H1 (cell line): ENCODE measurements around the gene WEE1. TPM values are rescaled to one million over a fixed set of nuclear protein-coding genes. Genes with fewer than 3 reads are reported as not detected.

ENCODE experiments used
- CTCF ChIA-PET: fragments of 300-600 bp; sonication (Branson Sonifier 250); formaldehyde crosslinking; loops from one replicate; lab custom pipeline; 2021; ENCODE audit not compliant: partially characterized antibody; lab: Charles Lee
- POLR2A ChIA-PET: fragments of 300-600 bp; sonication (Branson Sonifier 250); formaldehyde crosslinking; loops from one replicate; lab custom pipeline; 2021; ENCODE audit warnings: inconsistent platforms; ENCODE audit not compliant: partially characterized antibody; lab: Charles Lee
- DNase-seq, 2 experiments: peaks; one replicate each; pipeline versions ENCODE4 v3.0.0 to v3.0.0-alpha.2; 2010 to 2022; ENCODE audit warnings: low spot score in 2 of 2, low read depth in 1 of 2, mixed read lengths in 1 of 2
- FAIRE-seq: peaks from 2 replicates; lab custom pipeline; 2011; peaks lifted over from hg19 to GRCh38; lab: Jason Lieb, UNC
- H2AFZ ChIP-seq: 2 replicates; pipeline ENCODE4 v1.8.1; 2012; ENCODE audit warnings: low read length, inconsistent platforms
- H2AK5ac ChIP-seq: 2 replicates; pipeline ENCODE4 v1.6.1; 2013; ENCODE audit warnings: low read depth, low read length
- H2BK120ac ChIP-seq: replicated peaks from 2 replicates; pipeline ENCODE3; 2013; ENCODE audit warnings: low read depth, low read length, inconsistent platforms
- H2BK12ac ChIP-seq: 2 replicates; pipeline ENCODE4 v1.6.1; 2013; ENCODE audit warnings: low read depth, low read length
- H2BK15ac ChIP-seq: 2 replicates; pipeline ENCODE4 v1.6.1; 2013; ENCODE audit warnings: low read length
- H2BK20ac ChIP-seq: 2 replicates; pipeline ENCODE4 v1.6.1; 2013; ENCODE audit warnings: low read length
- H2BK5ac ChIP-seq: 2 replicates; pipeline ENCODE4 v1.6.1; 2013; ENCODE audit warnings: low read depth, low read length
- H3K14ac ChIP-seq: 2 replicates; pipeline ENCODE4 v1.6.1; 2013; ENCODE audit warnings: inconsistent platforms; ENCODE audit not compliant: insufficient read length
- H3K18ac ChIP-seq: 2 replicates; pipeline ENCODE4 v1.6.1; 2013; ENCODE audit warnings: low read length; ENCODE audit errors: extremely low read depth
- H3K23ac ChIP-seq: 2 replicates; pipeline ENCODE4 v1.6.1; 2013; ENCODE audit warnings: inconsistent platforms; ENCODE audit not compliant: insufficient read length
- H3K23me2 ChIP-seq: 2 replicates; pipeline ENCODE4 v1.6.1; 2013; ENCODE audit warnings: low read depth, low read length
- H3K27ac ChIP-seq: 2 replicates; pipeline ENCODE4 v1.6.1; 2011; ENCODE audit warnings: low read depth, low read length, inconsistent platforms
- H3K27me3 ChIP-seq, 4 experiments: replicated peaks in 1 of 4; 1 replicate in 1 of 4; 2 replicates in 3 of 4; pipeline versions ENCODE4 v1.6.1 to v1.8.1; 2011 to 2013; ENCODE audit warnings: low read length in 3 of 4, mild to moderate bottlenecking in 3 of 4, inconsistent platforms in 2 of 4, mixed read lengths in 2 of 4, moderate library complexity in 1 of 4; ENCODE audit not compliant: control insufficient read depth in 3 of 4, insufficient read depth in 3 of 4; ENCODE audit errors: extremely low read depth in 1 of 4
- H3K36me3 ChIP-seq, 4 experiments: 2 replicates each; pipeline versions ENCODE4 v1.6.1 to v1.8.1; 2011 to 2013; ENCODE audit warnings: mild to moderate bottlenecking in 4 of 4, low read length in 3 of 4, moderate library complexity in 2 of 4, control low read depth in 1 of 4, inconsistent platforms in 1 of 4; ENCODE audit not compliant: insufficient read depth in 4 of 4, control insufficient read depth in 2 of 4
- H3K4ac ChIP-seq: replicated peaks from 2 replicates; pipeline ENCODE3; 2013; ENCODE audit warnings: low read length, low read depth, mixed read lengths, inconsistent platforms; ENCODE audit not compliant: insufficient read length
- H3K4me1 ChIP-seq, 4 experiments: replicated peaks in 1 of 4; 1 replicate in 1 of 4; 2 replicates in 3 of 4; pipeline versions ENCODE4 v1.6.1 to v1.8.1; 2011 to 2013; ENCODE audit warnings: low read length in 3 of 4, inconsistent platforms in 2 of 4, mixed read lengths in 1 of 4; ENCODE audit not compliant: insufficient read depth in 4 of 4, control insufficient read depth in 3 of 4
- H3K4me2 ChIP-seq, 2 experiments: 2 replicates each; pipeline versions ENCODE4 v1.6.1 to v1.8.1; 2011 to 2013; ENCODE audit warnings: low read depth in 2 of 2, low read length in 2 of 2, control low read depth in 1 of 2, inconsistent platforms in 1 of 2, mild to moderate bottlenecking in 1 of 2; ENCODE audit not compliant: insufficient read depth in 1 of 2
- H3K4me3 ChIP-seq, 4 experiments: fragments of 200-600, 300-600 bp in 1 of 4; sonication (generic), shearing (Covaris generic), sonication (Bioruptor Twin) in 1 of 4; 2 replicates each; pipeline versions ENCODE4 v1.5.1 to v1.8.1; 2011 to 2016; ENCODE audit warnings: low read length in 4 of 4, low read depth in 3 of 4, control low read depth in 2 of 4, inconsistent platforms in 2 of 4, mild to moderate bottlenecking in 2 of 4, mixed read lengths in 1 of 4, moderate library complexity in 1 of 4; ENCODE audit not compliant: insufficient read depth in 2 of 4; ENCODE audit errors: extremely low read depth in 1 of 4
- H3K56ac ChIP-seq: replicated peaks from 2 replicates; pipeline ENCODE3; 2013; ENCODE audit warnings: low read depth, mild to moderate bottlenecking, mixed read lengths, low read length, inconsistent platforms; ENCODE audit not compliant: insufficient read length
- H3K79me1 ChIP-seq: 2 replicates; pipeline ENCODE4 v1.6.1; 2013; ENCODE audit warnings: low read depth, low read length, control low read depth
- H3K79me2 ChIP-seq, 2 experiments: 2 replicates each; pipeline versions ENCODE4 v1.6.1 to v1.8.1; 2012 to 2013; ENCODE audit warnings: low read length in 2 of 2, mild to moderate bottlenecking in 2 of 2, inconsistent platforms in 1 of 2; ENCODE audit not compliant: insufficient read depth in 2 of 2, control insufficient read depth in 1 of 2
- H3K9ac ChIP-seq, 4 experiments: replicated peaks in 1 of 4; 1 replicate in 1 of 4; 2 replicates in 3 of 4; pipeline versions ENCODE4 v1.6.1 to v1.8.1; 2011 to 2013; ENCODE audit warnings: low read depth in 3 of 4, low read length in 3 of 4, control low read depth in 2 of 4, mild to moderate bottlenecking in 2 of 4, moderate library complexity in 2 of 4, inconsistent platforms in 1 of 4; ENCODE audit errors: extremely low read depth in 1 of 4
- H3K9me3 ChIP-seq, 2 experiments: 2 replicates each; pipeline versions ENCODE4 v1.6.1 to v1.8.1; 2012 to 2013; ENCODE audit warnings: mild to moderate bottlenecking in 2 of 2, moderate library complexity in 2 of 2, control low read depth in 1 of 2, inconsistent platforms in 1 of 2, low read depth in 1 of 2, low read length in 1 of 2, mixed read lengths in 1 of 2; ENCODE audit not compliant: insufficient read depth in 2 of 2
- H4K20me1 ChIP-seq, 2 experiments: replicated peaks in 1 of 2; 2 replicates each; pipeline versions ENCODE3 to v1.8.1; 2011 to 2013; ENCODE audit warnings: inconsistent platforms in 2 of 2, low read length in 2 of 2, mild to moderate bottlenecking in 1 of 2; ENCODE audit not compliant: insufficient read depth in 2 of 2, control insufficient read depth in 1 of 2
- H4K5ac ChIP-seq: 2 replicates; pipeline ENCODE4 v1.6.1; 2013; ENCODE audit warnings: low read length, low read depth, mixed read lengths, inconsistent platforms; ENCODE audit not compliant: insufficient read length
- H4K8ac ChIP-seq: 2 replicates; pipeline ENCODE4 v1.8.0; 2013; ENCODE audit warnings: mild to moderate bottlenecking, moderate library complexity, low read length, inconsistent platforms; ENCODE audit not compliant: insufficient read depth; ENCODE audit errors: extremely low read depth
- H4K91ac ChIP-seq: replicated peaks from 2 replicates; pipeline ENCODE3; 2013; ENCODE audit warnings: low read length, mixed read lengths, inconsistent platforms; ENCODE audit not compliant: insufficient read length
- ATF3 ChIP-seq: IDR thresholded peaks from 2 replicates; pipeline ENCODE4 v1.6.1; 2011; ENCODE audit warnings: low read depth, mild to moderate bottlenecking, low read length; ENCODE audit not compliant: insufficient read depth
- WGBS, 2 experiments: shearing (Covaris generic) in 1 of 2; methylation state at CpG; one replicate each; pipeline versions ENCODE4 v1.1.6 to v1.1.7; 2013 to 2015; ENCODE audit warnings: low lambda C conversion rate in 2 of 2, mixed read lengths in 2 of 2, inconsistent platforms in 1 of 2, low coverage in 1 of 2, missing lambda C conversion rate in 1 of 2; ENCODE audit not compliant: insufficient replicate concordance in 2 of 2, insufficient coverage in 1 of 2, insufficient read length in 1 of 2; ENCODE audit errors: extremely low coverage in 1 of 2, missing lambda C conversion rate in 1 of 2; 5-methylcytosine and 5-hydroxymethylcytosine counted together
- polyA plus RNA-seq, 7 experiments: library from polyadenylated mRNA; depleted of rRNA in 3 of 7; stranded (reverse) in 5 of 7; unstranded in 2 of 7; fragments of >200 nt in 5 of 7; fragments of 200-250 nt in 2 of 7; gene quantifications; 1 replicate in 5 of 7; 2 replicates in 1 of 7; 4 replicates in 1 of 7; pipeline versions ENCODE4 v1.2.1 to v1.2.3, GENCODE V29; 2011 to 2013; ENCODE audit warnings: missing spikeins in 2 of 7, mixed read lengths in 2 of 7
- total RNA-seq: library from RNA; stranded (reverse); fragmentation: NEBNext Ultra II Directional; extraction: Animal tissue kit (Norgen Biotek cat#: 25700); gene quantifications from 2 replicates; pipeline ENCODE4 v1.2.1, GENCODE V29; 2021

WEE1 gene
- total and polyA plus RNA-seq, 2 of the 8 experiments (the other 6 are each of a cell fraction or from before 2014, with no cell fraction given), result 40.8 to 120 TPM

DNA sequence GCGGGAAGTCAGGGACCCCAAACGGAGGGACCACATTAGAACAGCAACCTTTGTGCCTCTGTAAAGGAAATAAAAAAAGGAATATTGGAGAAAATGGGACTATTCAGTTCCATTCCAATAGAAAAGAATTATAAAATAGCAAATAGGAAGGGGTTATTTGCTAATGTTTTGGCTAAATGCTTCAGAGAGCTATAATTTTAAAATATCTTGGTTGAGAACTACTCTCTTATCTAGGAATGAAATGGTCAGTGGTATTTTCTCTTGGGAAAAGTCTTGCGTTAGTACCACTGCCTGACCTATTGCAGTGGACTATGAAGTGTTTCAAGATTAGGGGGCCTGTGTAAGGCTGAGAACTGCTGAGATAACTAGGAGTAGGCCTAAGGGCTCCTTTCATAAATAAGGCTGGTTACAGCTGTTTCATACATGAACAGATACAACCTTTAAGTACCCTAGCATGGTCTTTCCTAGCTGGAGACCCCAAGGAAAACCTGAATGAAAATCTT, 6.9 kb upstream of the WEE1 start:
- no peak overlapping the region for H2BK120ac ChIP-seq
- H4K8ac ChIP-seq, result no peak overlapping the region
- H3K4me1 ChIP-seq, result peaks cover 5 to 19% (median 13%) of the 10 kb centered on the region in 4 experiments
- H2BK15ac ChIP-seq, result no peak overlapping the region
- H3K4me2 ChIP-seq, result peak overlapping the region in 1 of 2 experiments; percentile 28; a peak in 1 of 4 replicates
- no peaks in the 10 kb centered on the region; a peak in 2 of 7 replicates for H3K27me3 ChIP-seq
- DNase-seq, result no peak
- no peak overlapping the region; the same call in 1 of the 2 replicates for H2BK12ac ChIP-seq
- H3K23me2 ChIP-seq, result no peaks in the 10 kb centered on the region
- H2AK5ac ChIP-seq, result no peak overlapping the region
- no peak overlapping the region for H3K14ac ChIP-seq
- no peak overlapping the region for H3K4me3 ChIP-seq
- no peaks in the 10 kb centered on the region for H3K79me1 ChIP-seq
- no peaks in the 10 kb centered on the region for H3K9me3 ChIP-seq
- no peak overlapping the region for H3K27ac ChIP-seq
- FAIRE-seq, result no peak
- WGBS, 2 experiments, result 82% methylated on average over 3 of the region's 3 CpGs; no CpG with 5 or more reads in 1 of the 2 experiments
- H3K36me3 ChIP-seq, result no peaks in the 10 kb centered on the region
- no peak overlapping the region for H3K9ac ChIP-seq
- H2BK20ac ChIP-seq, result no peak overlapping the region; the same call in 1 of the 2 replicates
- no peak overlapping the region for H3K4ac ChIP-seq
- no peak overlapping the region for H4K91ac ChIP-seq
- H2BK5ac ChIP-seq, result no peak overlapping the region
- ChIA-PET CTCF (interaction anchor here (0.6 to 1.6 kb wide), 4 partner anchors 10 to 184 kb away, joined by 3 to 7 read pairs (median 4); no protein-coding TSS in a partner anchor), POLR2A (interaction anchor here (0.6 to 1.7 kb wide), 6 partner anchors 9 to 182 kb away, joined by 3 to 5 read pairs (median 4); partner anchors contain the start of genes IPO7 and ZNF143)
- no peak overlapping the region for H3K56ac ChIP-seq
- no peaks in the 10 kb centered on the region for H4K20me1 ChIP-seq
- no peak overlapping the region for H3K18ac ChIP-seq
- no peaks in the 10 kb centered on the region for H3K79me2 ChIP-seq
- no peak overlapping the region for H3K23ac ChIP-seq
- H4K5ac ChIP-seq, result no peak overlapping the region
- H2AFZ ChIP-seq, result no peak overlapping the region
- no peak for TF ChIP-seq ATF3
